GM12878 (cell line): ENCODE measurements around the gene KATNIP.

Experiments
- EZH2 ChIP-seq: IDR thresholded peaks from 2 replicates; pipeline ENCODE4 v1.6.1; 2012; ENCODE audit warnings: low read depth, mild to moderate bottlenecking, control low read depth, inconsistent platforms, low read length, borderline replicate concordance; ENCODE audit not compliant: control insufficient read depth
- IKZF1 ChIP-seq: fragments of 450-650 bp; conservative IDR thresholded peaks from 2 replicates; pipeline ENCODE4 v1.6.1; 2017; ENCODE audit warnings: antibody characterized with exemption, mild to moderate bottlenecking
- SMAD1 ChIP-seq: fragments of 450-650 bp; IDR thresholded peaks from 2 replicates; pipeline ENCODE4 v1.6.1; 2018; ENCODE audit warnings: mild to moderate bottlenecking, low read depth; ENCODE audit not compliant: partially characterized antibody
- TF ChIP-seq, protein P1 (sequence below), 3 experiments: IDR thresholded peaks in 2 of 3; conservative IDR thresholded peaks in 1 of 3; 2 replicates each; pipeline ENCODE4 v1.5.1; 2011; ENCODE audit warnings: low read depth in 3 of 3, low read length in 3 of 3, mild to moderate bottlenecking in 3 of 3, control low read depth in 2 of 3, moderate library complexity in 2 of 3, inconsistent platforms in 1 of 3, mixed read lengths in 1 of 3; ENCODE audit not compliant: control insufficient read depth in 2 of 3, insufficient read depth in 1 of 3; ENCODE audit errors: extremely low read depth in 1 of 3

GRCh38 chr16:27561216-27561615 lies 11.3 kb downstream of the KATNIP start:
- no peak for TF ChIP-seq IKZF1
- TF ChIP-seq, protein P1, sequence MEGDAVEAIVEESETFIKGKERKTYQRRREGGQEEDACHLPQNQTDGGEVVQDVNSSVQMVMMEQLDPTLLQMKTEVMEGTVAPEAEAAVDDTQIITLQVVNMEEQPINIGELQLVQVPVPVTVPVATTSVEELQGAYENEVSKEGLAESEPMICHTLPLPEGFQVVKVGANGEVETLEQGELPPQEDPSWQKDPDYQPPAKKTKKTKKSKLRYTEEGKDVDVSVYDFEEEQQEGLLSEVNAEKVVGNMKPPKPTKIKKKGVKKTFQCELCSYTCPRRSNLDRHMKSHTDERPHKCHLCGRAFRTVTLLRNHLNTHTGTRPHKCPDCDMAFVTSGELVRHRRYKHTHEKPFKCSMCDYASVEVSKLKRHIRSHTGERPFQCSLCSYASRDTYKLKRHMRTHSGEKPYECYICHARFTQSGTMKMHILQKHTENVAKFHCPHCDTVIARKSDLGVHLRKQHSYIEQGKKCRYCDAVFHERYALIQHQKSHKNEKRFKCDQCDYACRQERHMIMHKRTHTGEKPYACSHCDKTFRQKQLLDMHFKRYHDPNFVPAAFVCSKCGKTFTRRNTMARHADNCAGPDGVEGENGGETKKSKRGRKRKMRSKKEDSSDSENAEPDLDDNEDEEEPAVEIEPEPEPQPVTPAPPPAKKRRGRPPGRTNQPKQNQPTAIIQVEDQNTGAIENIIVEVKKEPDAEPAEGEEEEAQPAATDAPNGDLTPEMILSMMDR (IDR thresholded peaks at IDR 0.05 in 2 of 3, conservative IDR thresholded peaks at IDR 0.05 in 1 of 3; ENCODE audit: control insufficient read depth in 2 of 3, extremely low read depth in 1 of 3, insufficient read depth in 1 of 3, low read depth in 3 of 3, low read length in 3 of 3) = no peak
- no peak for TF ChIP-seq EZH2
- TF ChIP-seq SMAD1 = no peak
